Measurements from ENCODE around the gene POLL.
A peak's percentile ranks its signal among the peaks of the same experiment; 100 is the strongest.
"Not testable (repeated sequence)": the region's sequence is repeated elsewhere in the genome, so short reads cannot be mapped to it uniquely, and the experiment has no call there.

The POLL gene

GRCh38 chr10:101587725-101588653 lies at the start of gene POLL, which contains the start of gene DPCD:
Gene POLL, minus strand, starts transcription at chr10:101588257. Its CDS starts 897 bp downstream, at chr10:101587360.
Gene DPCD, plus strand, starts transcription at chr10:101588321. Its CDS starts 16 bp downstream, at chr10:101588337.
- peak; percentile 79 for DNase-seq

DNA sequence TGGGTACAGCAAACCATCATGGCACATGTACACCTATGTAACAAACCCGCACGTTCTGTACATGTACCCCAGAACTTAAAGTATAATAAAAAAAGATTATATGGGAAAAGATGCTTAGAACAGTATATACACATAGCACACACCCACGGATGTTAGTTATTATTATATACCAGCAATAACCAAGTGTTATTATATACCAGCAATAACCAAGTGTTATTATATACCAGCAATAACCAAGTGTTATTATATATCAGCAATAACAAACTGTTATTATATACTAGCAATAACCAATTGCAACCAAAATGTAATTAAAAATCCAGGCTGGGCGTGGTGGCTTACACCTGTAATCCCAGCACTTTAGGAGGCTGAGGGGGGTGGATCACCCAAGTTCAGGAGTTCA lies 45.5 kb upstream of the POLL start:
- not testable (repeated sequence) for DNase-seq

GRCh38 chr10:101631821-101632475 lies 43.9 kb upstream of the POLL start:
- no peak for DNase-seq

- DNase-seq: no peak
These were observed 42.5 kb upstream of the POLL start for GRCh38 chr10:101630633-101630920.

- DNase-seq: no peak
These were observed 42.0 kb upstream of the POLL start for GRCh38 chr10:101629837-101630632.

DNA sequence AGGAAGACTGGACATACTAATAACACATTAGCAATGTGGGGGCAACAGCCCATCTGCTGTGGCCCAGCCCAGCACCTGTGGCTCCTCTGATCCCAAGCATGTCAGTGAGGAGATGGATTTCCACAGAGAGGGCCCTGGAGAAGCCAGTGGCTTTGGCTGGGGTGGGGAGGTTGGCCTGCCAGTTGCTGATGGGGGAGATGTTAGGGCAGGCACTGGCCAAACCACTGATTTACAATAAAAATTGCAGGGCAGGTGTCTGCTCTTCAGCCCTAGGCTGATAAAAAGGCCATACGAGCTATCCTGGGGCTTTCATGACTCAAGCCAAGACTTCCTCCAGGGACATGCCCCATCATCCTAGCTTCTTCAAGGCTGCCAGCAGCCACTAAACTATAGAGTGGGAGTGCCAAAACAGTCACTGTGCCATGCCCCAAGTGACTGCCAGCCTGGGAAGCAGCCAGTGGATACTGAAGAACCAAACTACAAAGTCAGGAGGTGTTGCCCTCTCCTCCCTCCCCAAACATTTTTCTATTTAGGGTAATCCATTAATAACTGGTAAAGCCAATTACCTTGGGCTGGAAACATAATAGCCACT lies 37.9 kb upstream of the POLL start:
- DNase-seq: no peak

DNA sequence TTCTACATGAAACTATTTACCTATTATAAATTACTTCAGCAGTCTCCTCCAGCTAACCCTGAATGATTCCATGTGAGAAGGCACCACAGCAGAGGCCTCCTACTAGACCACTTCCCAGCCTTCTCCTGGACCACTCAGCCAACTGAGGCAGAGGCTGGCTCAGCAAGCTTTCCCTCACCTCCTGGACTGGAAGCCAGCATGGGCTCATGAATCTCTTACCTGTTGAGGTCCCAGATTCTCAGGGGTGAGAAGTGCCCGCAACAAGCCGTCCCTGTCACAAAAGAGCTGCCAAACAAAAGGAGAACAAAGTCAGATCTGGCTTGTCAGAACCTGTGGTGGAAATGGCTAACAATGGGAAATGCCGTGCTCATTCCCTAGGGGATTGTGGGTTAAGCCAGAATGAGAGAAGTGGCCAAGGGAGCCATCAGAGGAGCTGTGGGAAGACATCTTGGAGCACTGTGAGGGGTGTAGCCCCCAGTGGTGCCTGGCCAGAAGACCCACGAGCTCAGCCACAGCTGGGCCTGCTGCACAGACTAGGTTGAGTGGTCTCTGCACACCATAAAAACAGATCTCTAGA lies 36.6 kb upstream of the POLL start:
- no peak for DNase-seq

GRCh38 chr10:101623528-101623927 lies 35.5 kb upstream of the POLL start:
- DNase-seq: no peak

DNA sequence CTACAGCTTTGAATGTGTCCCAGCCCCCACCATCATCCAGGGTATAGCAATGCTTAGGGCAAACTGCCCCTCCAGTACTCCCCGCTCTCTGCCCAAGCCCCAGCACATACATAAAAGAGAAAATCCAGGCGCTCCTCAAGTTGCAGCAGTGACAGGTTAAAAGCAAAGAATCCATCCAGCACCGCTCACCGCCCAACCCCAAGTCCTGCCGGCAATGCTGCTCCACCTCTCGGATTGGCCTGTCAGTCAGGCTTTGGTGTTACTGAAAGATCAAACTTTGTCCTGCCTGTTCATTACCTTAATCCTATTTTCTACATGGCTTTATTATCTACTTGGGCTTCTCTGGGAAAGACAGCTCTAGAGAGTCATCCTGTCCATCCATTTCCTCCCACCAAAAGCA lies 31.9 kb upstream of the POLL start:
- DNase-seq: no peak

GRCh38 chr10:101618871-101619270 lies 30.8 kb upstream of the POLL start:
- no peak for DNase-seq

- DNase-seq: no peak
These were observed 29.9 kb upstream of the POLL start for GRCh38 chr10:101617824-101618568.

DNA sequence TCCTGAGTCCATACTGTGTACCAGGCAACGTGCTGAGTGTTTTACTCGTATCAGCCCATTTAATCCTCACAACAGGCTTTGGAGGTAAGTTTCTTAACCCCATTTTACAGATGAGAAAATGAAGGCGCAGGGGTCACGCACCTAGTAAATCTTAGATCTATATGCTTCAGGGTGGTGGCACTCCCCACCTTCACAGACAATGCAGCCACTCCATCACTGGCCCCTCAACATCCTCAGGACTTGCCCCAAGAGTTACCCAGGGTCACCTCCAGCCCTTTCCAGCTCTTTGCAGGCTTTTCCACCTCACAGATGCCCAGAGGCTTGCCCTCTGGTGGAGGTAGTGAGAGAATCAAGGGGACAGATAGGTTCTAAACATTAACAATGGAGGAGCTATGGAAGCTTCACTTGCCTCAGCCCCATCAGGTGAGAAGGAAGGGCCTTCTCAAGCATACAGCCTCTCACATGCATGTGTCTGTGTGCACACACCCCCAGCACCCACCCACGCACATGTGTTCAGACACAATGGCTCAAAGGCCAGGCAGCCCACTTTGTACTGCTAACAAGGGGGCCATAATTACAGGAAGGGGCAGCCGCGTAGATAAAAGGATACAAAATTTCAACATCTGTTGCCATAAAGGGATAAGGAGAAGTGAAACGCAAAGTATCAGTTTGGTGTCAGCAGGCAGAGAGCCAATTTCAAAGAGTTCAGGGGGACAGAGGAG lies 29.2 kb upstream of the POLL start:
- DNase-seq: no peak

- DNase-seq: no peak
These were observed 28.5 kb upstream of the POLL start for GRCh38 chr10:101616415-101617101.

DNA sequence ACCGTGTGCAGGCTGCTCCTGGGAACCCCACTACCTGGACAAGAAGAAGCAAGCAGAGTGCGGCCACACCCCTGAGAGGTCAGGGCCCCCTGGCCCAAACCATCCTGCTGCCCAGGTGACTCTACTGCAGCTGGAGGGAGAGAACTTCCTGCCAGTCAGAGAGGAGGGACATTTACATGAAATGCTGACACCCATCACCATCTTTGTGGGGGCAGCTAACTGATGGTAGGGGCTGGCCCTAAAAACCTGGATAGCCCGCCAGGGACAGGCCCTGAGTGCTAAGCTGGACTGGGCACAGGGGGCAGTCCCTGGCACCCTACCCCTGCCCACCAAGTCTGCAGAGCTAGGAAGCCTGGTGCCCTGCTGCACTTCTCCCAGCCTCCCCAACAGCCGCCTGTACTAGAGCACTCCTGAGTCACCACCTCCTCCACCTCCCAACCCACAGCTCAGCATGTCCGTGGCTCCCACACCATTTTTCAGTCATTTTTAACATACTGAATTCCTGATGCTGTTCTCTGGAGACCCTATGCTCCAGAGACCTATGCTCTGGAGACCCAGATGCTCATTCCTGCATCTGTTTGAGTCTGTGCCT lies 27.6 kb upstream of the POLL start:
- no peak for DNase-seq

DNA sequence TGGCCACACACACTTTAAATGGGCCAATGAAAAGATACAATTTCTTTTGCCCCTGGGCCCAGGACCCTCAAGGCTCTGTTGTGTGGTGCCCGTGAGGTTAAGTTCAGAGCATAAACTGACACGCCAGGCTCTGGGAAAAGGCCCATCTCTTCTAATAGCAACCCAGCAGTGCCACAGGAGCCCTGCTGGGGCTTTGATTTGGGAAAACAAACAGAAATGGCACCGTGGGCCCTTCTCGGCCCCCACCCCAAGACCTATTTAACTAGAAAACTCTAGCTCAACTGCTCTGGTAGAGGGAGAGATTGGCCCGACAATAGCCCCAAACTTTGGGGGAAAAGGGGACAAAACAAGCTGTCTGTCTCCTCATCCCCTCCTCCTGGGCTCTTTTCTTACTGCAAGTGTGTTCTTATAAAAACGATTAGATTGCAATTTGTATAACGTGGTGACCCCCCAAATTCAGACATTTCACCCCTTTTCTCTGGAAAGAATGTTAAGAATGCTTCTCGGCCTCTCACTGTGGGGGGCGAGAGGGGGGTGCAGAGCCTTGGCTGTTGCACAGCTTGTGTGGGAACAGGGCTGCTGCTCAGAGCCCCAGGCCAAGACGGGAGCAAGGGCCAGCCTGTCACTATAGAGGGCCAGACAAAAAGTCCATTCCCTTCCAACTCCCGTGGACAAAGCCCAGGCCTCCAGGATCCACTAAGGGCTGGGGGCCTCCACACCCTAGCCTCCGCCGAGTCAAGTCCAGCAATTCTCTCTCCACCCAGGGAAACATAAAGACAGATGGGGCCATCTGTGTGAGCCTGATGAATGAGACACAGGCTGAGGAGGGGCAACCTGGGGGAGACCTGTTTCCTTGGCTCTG lies 26.8 kb upstream of the POLL start:
- DNase-seq: no peak

DNA sequence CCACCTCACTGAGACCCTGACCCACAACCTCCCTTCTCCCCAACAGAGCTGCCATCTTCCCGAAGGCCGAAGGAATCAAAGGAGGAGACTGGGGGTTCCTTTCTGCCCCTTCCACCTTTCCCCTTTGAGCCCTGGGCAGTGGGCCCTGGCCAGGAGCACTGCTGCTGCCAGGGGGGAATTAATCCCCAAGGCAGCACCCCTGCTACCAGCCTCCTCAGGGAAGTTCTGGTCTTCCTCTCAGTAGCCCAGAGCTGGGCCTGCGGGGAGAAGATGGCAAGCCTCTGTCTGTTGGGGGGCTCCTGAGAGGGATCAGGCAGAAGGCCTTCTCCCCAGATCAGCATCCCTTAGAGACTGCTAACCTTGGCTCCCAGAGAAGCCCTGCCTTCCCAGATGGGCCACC lies 25.6 kb upstream of the POLL start:
- DNase-seq: no peak

GRCh38 chr10:101612872-101613271 lies 24.8 kb upstream of the POLL start:
- DNase-seq: no peak

DNA sequence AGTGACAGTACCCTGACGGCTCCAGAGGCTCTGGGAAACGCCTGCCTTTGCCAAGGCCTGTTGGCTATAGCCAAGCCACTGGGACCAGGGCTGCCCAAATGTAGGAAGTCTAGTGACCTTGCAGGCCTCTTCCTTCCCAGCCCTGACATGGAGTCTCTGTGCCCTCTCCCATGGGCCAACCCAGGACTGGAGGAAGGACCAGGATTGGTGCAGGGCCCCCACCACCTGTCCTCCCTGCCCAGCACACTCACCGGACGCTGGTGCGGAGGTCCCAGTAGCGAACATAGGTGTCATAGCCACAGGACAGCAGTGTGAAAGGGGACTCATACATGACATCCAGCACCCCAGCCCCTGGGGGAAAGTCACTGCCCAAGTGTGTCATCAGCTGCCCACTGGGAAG lies 24.0 kb upstream of the POLL start:
- DNase-seq: no peak
